LNCaP clone FGC (cell line): Measurements from ENCODE around the gene PDHX.
"Not testable (repeated sequence)": the region's sequence is repeated elsewhere in the genome, so short reads cannot be mapped to it uniquely, and the experiment has no call there.

Source experiments
- DNase-seq: peaks from one replicate; pipeline ENCODE4 v3.0.0-alpha.2; 2011; ENCODE audit warnings: low read depth
- H3K4me3 ChIP-seq: 2 replicates; pipeline ENCODE4 v1.5.1; 2011; ENCODE audit warnings: mild to moderate bottlenecking, low read depth, low read length, control low read depth
- CTCF ChIP-seq: IDR thresholded peaks from 2 replicates; pipeline ENCODE4 v1.5.1; 2012; ENCODE audit warnings: mild to moderate bottlenecking; ENCODE audit not compliant: control insufficient read depth, insufficient read depth; ENCODE audit errors: extremely low read depth

Gene PDHX

GRCh38 chr11:34886609-34887008 is 29.8 kb upstream of the PDHX start:
- DNase-seq = no peak
- TF ChIP-seq CTCF = no peak
- H3K4me3 ChIP-seq = no peak overlapping the region

GRCh38 chr11:34887260-34887659 is 29.2 kb upstream of the PDHX start:
- H3K4me3 ChIP-seq = no peak overlapping the region
- TF ChIP-seq CTCF = no peak
- DNase-seq = peak; percentile 19

- no peak overlapping the region for H3K4me3 ChIP-seq
- peak; percentile 39 for TF ChIP-seq CTCF
- no peak for DNase-seq
These were observed 26.3 kb upstream of the PDHX start for GRCh38 chr11:34890089-34890488.

- peak; percentile 36 for DNase-seq
- peak; percentile 53 for TF ChIP-seq CTCF
- no peak overlapping the region for H3K4me3 ChIP-seq
These were observed 25.6 kb upstream of the PDHX start for GRCh38 chr11:34890812-34891211.

- DNase-seq = no peak
- H3K4me3 ChIP-seq = no peak overlapping the region
- TF ChIP-seq CTCF = no peak
These were observed 24.8 kb upstream of the PDHX start for GRCh38 chr11:34891611-34892010.

- TF ChIP-seq CTCF = no peak
- no peak overlapping the region for H3K4me3 ChIP-seq
- no peak for DNase-seq
These were observed 23.0 kb upstream of the PDHX start for GRCh38 chr11:34893416-34893815.

- not testable (repeated sequence) for DNase-seq, H3K4me3 ChIP-seq
These were observed 20.2 kb upstream of the PDHX start for GRCh38 chr11:34896191-34896590.
